Endothelial cell of umbilical vein (primary cell): ENCODE data around the gene TRIP11. TPM values are rescaled to one million over a fixed set of nuclear protein-coding genes. Genes with fewer than 3 reads are reported as not detected.

Experiments
- BruUV-seq: library from RNA; stranded (reverse); fragments of 400-500 nt; replicated peaks from 2 replicates; lab custom pipeline; 2021; lab: Mats Ljungman, UMichigan
- CTCF ChIA-PET: fragments of 300-600, 350-600 bp; sonication (Branson Sonifier 250); formaldehyde crosslinking; loops from one replicate; lab custom pipeline; 2021; ENCODE audit warnings: antibody characterized with exemption, inconsistent platforms; lab: Charles Lee
- POLR2A ChIA-PET: fragments of 300-600, 350-600 bp; sonication (Branson Sonifier 250); formaldehyde crosslinking; loops from one replicate; lab custom pipeline; 2021; ENCODE audit warnings: antibody characterized with exemption, inconsistent platforms; lab: Charles Lee
- DNase-seq: peaks from one replicate; pipeline ENCODE4 v3.0.0-alpha.2; 2011; ENCODE audit warnings: low read depth, low spot score
- FAIRE-seq: peaks from 2 replicates; lab custom pipeline; 2011; peaks lifted over from hg19 to GRCh38; lab: Jason Lieb, UNC
- H2AFZ ChIP-seq: 2 replicates; pipeline ENCODE4 v1.6.0; 2012; ENCODE audit warnings: low read depth, low read length, control low read depth, inconsistent platforms
- H3K27ac ChIP-seq: 2 replicates; pipeline ENCODE4 v1.5.1; 2011; ENCODE audit warnings: low read depth, mild to moderate bottlenecking, control low read depth, low read length, moderate library complexity; ENCODE audit not compliant: insufficient read depth
- H3K27me3 ChIP-seq, 2 experiments: 2 replicates each; pipeline versions ENCODE4 v1.6.0 to v1.6.1; 2011; ENCODE audit warnings: low read length in 2 of 2, mixed read lengths in 1 of 2; ENCODE audit not compliant: control insufficient read depth in 2 of 2, insufficient read depth in 2 of 2
- H3K36me3 ChIP-seq, 2 experiments: 2 replicates in 1 of 2; 3 replicates in 1 of 2; pipeline ENCODE4 v1.5.1; 2011; ENCODE audit warnings: low read length in 2 of 2, mild to moderate bottlenecking in 1 of 2, moderate library complexity in 1 of 2; ENCODE audit not compliant: control insufficient read depth in 2 of 2, insufficient read depth in 2 of 2; ENCODE audit errors: extremely low read depth in 1 of 2
- H3K4me1 ChIP-seq: 3 replicates; pipeline ENCODE4 v1.5.1; 2011; ENCODE audit warnings: mild to moderate bottlenecking, low read length; ENCODE audit not compliant: control insufficient read depth, insufficient read depth; ENCODE audit errors: extremely low read depth
- H3K4me2 ChIP-seq: 2 replicates; pipeline ENCODE4 v1.6.1; 2011; ENCODE audit warnings: low read length, control low read depth, mixed read lengths; ENCODE audit not compliant: insufficient read depth
- H3K4me3 ChIP-seq, 3 experiments: fragments of 200-600 bp in 1 of 3; sonication (generic), shearing (Covaris generic) in 1 of 3; replicated peaks in 1 of 3; 2 replicates each; pipeline ENCODE4 v1.5.1; 2011 to 2016; ENCODE audit warnings: control low read depth in 3 of 3, low read length in 3 of 3, mild to moderate bottlenecking in 2 of 3, inconsistent platforms in 1 of 3, low read depth in 1 of 3, moderate library complexity in 1 of 3; ENCODE audit not compliant: insufficient read depth in 1 of 3
- H3K79me2 ChIP-seq: 2 replicates; pipeline ENCODE4 v1.6.0; 2012; ENCODE audit warnings: low read length, inconsistent platforms; ENCODE audit not compliant: control insufficient read depth, insufficient read depth
- H3K9ac ChIP-seq: replicated peaks from 2 replicates; pipeline ENCODE3; 2011; ENCODE audit warnings: low read length, control low read depth; ENCODE audit not compliant: insufficient read depth; ENCODE audit errors: extremely low read depth
- H3K9me1 ChIP-seq: replicated peaks from 3 replicates; pipeline ENCODE4 v1.6.0; 2011; ENCODE audit warnings: mild to moderate bottlenecking, low read length; ENCODE audit not compliant: control insufficient read depth, insufficient read depth; ENCODE audit errors: extremely low read depth
- H3K9me3 ChIP-seq: replicated peaks from 2 replicates; pipeline ENCODE4 v1.5.1; 2012; ENCODE audit warnings: low read length, inconsistent platforms; ENCODE audit not compliant: control insufficient read depth, insufficient read depth
- H4K20me1 ChIP-seq: replicated peaks from 2 replicates; pipeline ENCODE3; 2011; ENCODE audit warnings: mild to moderate bottlenecking, low read length; ENCODE audit not compliant: control insufficient read depth, insufficient read depth; ENCODE audit errors: extremely low read depth
- CTCF ChIP-seq, 2 donors: IDR thresholded peaks; 1 replicate in 1 of 2; 2 replicates in 1 of 2; pipeline ENCODE4 v1.5.1; 2011; ENCODE audit warnings: low read length in 2 of 2, mild to moderate bottlenecking in 2 of 2, moderate library complexity in 2 of 2, control low read depth in 1 of 2, inconsistent platforms in 1 of 2, low read depth in 1 of 2; ENCODE audit not compliant: insufficient read depth in 1 of 2; ENCODE audit errors: extremely low read depth in 1 of 2
- EZH2 ChIP-seq: IDR thresholded peaks from 2 replicates; pipeline ENCODE4 v1.6.1; 2012; ENCODE audit warnings: borderline replicate concordance, low read depth, mild to moderate bottlenecking, moderate library complexity, low read length, inconsistent platforms; ENCODE audit not compliant: severe bottlenecking
- FOS ChIP-seq: IDR thresholded peaks from 2 replicates; pipeline ENCODE4 v1.6.1; 2011; ENCODE audit warnings: mild to moderate bottlenecking, low read length, moderate library complexity, borderline replicate concordance; ENCODE audit not compliant: insufficient read depth
- GATA2 ChIP-seq: IDR thresholded peaks from 2 replicates; pipeline ENCODE4 v1.7.0; 2011; ENCODE audit warnings: low read depth, mild to moderate bottlenecking, moderate library complexity, mixed read lengths, low read length; ENCODE audit not compliant: insufficient read length, insufficient read depth
- JUN ChIP-seq: IDR thresholded peaks from 2 replicates; pipeline ENCODE4 v1.6.1; 2011; ENCODE audit warnings: borderline replicate concordance, low read depth; ENCODE audit not compliant: insufficient read length, insufficient read depth
- MYC ChIP-seq: IDR thresholded peaks from one replicate; pipeline ENCODE4 v1.6.1; 2011; ENCODE audit warnings: mild to moderate bottlenecking, low read depth, low read length
- POLR2A ChIP-seq: IDR thresholded peaks from 2 replicates; pipeline ENCODE4 v1.6.1; 2012; ENCODE audit warnings: low read depth, mild to moderate bottlenecking, control low read depth, low read length
- POLR2AphosphoS5 ChIP-seq: IDR thresholded peaks from 2 replicates; pipeline ENCODE4 v1.6.1; 2012; ENCODE audit warnings: low read depth, mild to moderate bottlenecking, control low read depth, low read length, moderate library complexity; ENCODE audit not compliant: insufficient read depth
- dilution Hi-C: fragments of 300-500 bp; cut with MboI; formaldehyde crosslinking; loops from one replicate; pipeline ENCODE4 v1.15.0; 2019; ENCODE audit warnings: low sequenced_read_pairs; ENCODE audit not compliant: extremely low pct_ligation_motif_present
- intact Hi-C: fragments of 100-400 bp; cut with micrococcal nuclease; formaldehyde crosslinking; loops from one replicate; pipeline ENCODE4 v1.10.0; 2022
- polyA plus RNA-seq, 4 experiments: library from polyadenylated mRNA; depleted of rRNA in 3 of 4; stranded (reverse) in 3 of 4; unstranded in 1 of 4; fragments of >200 nt; gene quantifications; 2 replicates each; pipeline versions ENCODE4 v1.2.1 to v1.2.3, GENCODE V29; 2011 to 2012; ENCODE audit warnings: missing spikeins in 1 of 4
- total RNA-seq: library from RNA; stranded (reverse); gene quantifications from 2 replicates; pipeline ENCODE4 v1.2.3, GENCODE V29; 2021
- TF ChIP-seq, protein P1 (sequence below): IDR thresholded peaks from 2 replicates; pipeline ENCODE4 v1.6.1; 2011; ENCODE audit not compliant: insufficient read depth, insufficient read length

The TRIP11 gene
- total and polyA plus RNA-seq, 2 donors (not counting 3 experiments of a cell fraction or from before 2014, with no cell fraction given), result 7.0 to 58.0 TPM

DNA sequence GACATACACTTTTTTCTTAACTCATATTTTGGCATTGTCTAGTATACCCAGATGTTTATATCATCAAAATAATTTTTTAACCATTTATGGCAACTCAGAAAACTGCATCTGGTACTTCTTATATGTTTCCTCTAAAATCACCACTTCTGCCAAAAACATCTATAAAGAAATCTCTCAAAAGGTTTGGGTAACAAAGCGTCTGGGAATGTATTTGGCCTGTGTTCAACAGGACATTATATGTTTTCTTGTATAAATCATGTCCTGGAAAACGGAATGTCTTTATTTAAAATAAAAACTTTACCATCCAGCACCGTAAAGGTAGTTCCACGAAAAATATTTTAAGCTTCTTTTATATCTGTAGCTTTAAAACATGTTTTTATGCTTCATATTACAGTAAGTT lies 56.3 kb downstream of the TRIP11 start:
- DNase-seq (peak; percentile 82), FAIRE-seq (no peak)
- BruUV-seq, result no TSS peak
- intact Hi-C loops (loop anchor here (5.0 kb wide), 2 partner anchors 124 to 474 kb away; partner anchors contain the start of gene ATXN3), dilution Hi-C loops (no loop called here)
- H3K79me2 ChIP-seq, result peaks cover 7% of the 10 kb centered on the region
- no peak overlapping the region for H2AFZ ChIP-seq
- peak overlapping the region; percentile 39 for H3K27ac ChIP-seq
- no peaks in the 10 kb centered on the region for H4K20me1 ChIP-seq
- peak overlapping the region; percentile 68 for H3K4me2 ChIP-seq
- no peaks in the 10 kb centered on the region for H3K9me1 ChIP-seq
- ChIA-PET POLR2A (interaction anchor here (0.6 kb wide), 1 partner anchor 8 kb away, joined by 6 read pairs; no protein-coding TSS in a partner anchor), CTCF (interaction anchor here (5.5 kb wide), 1 partner anchor 13 kb away, joined by 88 read pairs; no protein-coding TSS in a partner anchor)
- H3K27me3 ChIP-seq, result no peaks in the 10 kb centered on the region
- H3K36me3 ChIP-seq, result peaks cover 3 to 6% of the 10 kb centered on the region in 2 experiments
- no peak for TF ChIP-seq CTCF (IDR thresholded peaks at IDR 0.05; ENCODE audit: extremely low read depth in 1 of 2, insufficient read depth in 1 of 2, low read depth in 1 of 2, low read length in 2 of 2)
- no peak for TF ChIP-seq POLR2AphosphoS5
- TF ChIP-seq FOS, result no peak
- no peak for TF ChIP-seq EZH2
- TF ChIP-seq JUN, result no peak
- TF ChIP-seq GATA2, result no peak
- TF ChIP-seq, protein P1, sequence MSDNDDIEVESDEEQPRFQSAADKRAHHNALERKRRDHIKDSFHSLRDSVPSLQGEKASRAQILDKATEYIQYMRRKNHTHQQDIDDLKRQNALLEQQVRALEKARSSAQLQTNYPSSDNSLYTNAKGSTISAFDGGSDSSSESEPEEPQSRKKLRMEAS, result no peak
- TF ChIP-seq POLR2A, result no peak
- no peak for TF ChIP-seq MYC
- H3K4me1 ChIP-seq, result peaks cover 51% of the 10 kb centered on the region
- no peaks in the 10 kb centered on the region for H3K9me3 ChIP-seq
- H3K4me3 ChIP-seq, result no peak overlapping the region
- no peak overlapping the region for H3K9ac ChIP-seq
